HG03571 (cell line): Measurements from ENCODE around the gene GREB1.
"Not testable (repeated sequence)": the region's sequence is repeated elsewhere in the genome, so short reads cannot be mapped to it uniquely, and the experiment has no call there.

ENCODE experiments used
- ATAC-seq: cut with Tn5 transposase; IDR thresholded peaks from one replicate; pipeline ENCODE4 v1.9.1; 2021; ENCODE audit not compliant: unreplicated experiment

Gene GREB1

GRCh38 chr2:11658208-11659114 lies 124.6 kb downstream of the GREB1 start:
- ATAC-seq, result no peak

DNA sequence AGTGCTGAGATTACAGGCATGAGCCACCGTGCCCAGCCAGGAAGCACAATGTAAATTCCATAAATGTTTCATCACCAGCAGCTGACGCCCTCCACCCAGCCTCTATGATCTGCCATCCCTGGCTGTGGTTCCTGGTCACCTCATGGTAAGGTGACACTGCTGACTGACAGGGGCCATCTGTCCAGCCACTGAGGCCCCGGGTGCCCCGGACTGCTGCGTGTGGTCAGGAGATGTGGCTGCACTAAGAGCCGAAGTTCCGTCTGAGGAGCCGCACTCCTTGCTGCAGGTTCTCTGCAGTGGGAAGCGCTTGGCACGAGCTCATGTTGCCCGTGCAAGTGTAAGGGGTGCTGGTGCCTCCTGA lies 125.2 kb downstream of the GREB1 start:
- no peak for ATAC-seq

GRCh38 chr2:11659851-11660250 lies 126.0 kb downstream of the GREB1 start:
- ATAC-seq, result no peak

DNA sequence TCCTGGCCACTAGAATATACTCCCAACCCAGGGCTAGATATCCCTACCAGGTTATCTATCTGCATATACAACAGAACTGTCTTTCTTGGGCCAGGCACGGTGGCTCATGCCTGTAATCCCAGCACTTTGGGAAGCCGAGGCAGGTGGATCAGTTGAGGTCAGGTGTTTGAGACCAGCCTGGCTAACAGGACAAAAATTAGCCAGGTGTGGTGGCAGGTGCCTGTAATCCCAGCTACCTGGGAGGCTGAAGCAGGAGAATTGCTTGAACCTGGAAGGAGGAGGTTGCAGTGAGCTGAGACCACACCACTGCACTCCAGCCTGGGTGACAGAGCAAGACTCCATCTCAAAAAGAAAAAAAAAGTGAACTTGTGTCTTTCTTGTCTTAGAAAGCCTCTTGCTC lies 126.6 kb downstream of the GREB1 start:
- ATAC-seq, result not testable (repeated sequence)

DNA sequence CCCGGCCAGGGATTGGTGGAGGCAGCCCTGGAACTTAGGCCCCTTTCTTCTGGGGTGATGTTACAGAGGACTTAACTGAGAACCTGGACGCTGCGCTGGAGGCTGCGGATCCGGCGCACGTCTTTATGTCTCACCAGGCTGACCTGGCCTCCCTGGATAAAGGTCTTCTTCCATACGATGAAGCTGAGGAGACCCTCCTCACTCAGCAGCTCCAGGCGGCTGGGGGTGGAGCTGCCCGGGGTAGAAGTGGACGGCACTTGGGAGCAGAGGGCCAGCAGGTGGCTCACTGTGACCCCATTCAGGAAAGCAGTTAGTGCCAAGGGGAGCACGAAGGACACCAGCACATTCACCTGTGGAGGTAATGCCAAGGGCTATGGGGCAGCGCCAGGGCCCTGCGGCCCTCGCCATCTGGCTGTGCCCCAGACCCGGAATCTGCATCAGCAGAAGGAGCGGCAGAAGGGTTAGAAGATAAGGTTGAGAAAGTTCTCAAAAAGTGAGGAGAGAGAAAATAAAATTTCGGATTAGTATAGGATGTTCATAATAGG lies 128.1 kb downstream of the GREB1 start:
- ATAC-seq, result no peak

DNA sequence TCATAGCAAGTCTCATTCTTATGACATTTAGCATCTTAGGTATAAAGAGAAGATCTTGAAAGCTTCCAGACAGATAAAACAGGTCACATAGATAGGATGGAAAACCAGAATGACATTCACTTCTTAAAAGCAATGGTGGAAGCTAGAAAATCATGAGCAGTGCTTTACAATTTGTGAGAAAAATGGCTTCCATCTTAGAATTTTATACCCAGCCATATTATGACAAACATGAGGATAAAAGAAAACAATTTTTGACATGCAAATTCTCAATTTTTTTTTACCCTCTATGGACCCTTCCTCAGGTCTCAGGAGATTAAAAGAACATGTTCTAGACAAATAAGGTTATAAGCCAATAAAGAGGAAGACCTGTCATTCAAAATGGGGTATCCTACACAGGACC lies 129.0 kb downstream of the GREB1 start:
- ATAC-seq, result no peak

DNA sequence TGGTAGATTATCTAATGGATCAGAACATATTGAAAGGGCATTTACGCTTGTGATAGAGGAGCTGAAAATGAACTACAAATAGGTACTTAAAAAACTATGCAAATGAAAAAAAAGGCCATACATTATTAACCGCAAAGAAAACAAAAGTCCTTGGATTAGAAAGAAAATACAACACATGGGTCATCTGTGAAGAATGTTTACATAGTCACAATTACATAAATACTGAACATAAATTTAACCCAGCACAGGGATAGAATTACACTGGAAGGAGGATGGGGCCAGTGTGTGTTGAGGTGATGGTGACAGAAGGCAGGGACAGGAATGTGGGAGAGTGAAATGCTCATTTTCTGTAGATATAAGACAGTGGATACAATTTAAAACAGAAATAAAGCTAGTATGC lies 129.6 kb downstream of the GREB1 start:
- no peak for ATAC-seq

DNA sequence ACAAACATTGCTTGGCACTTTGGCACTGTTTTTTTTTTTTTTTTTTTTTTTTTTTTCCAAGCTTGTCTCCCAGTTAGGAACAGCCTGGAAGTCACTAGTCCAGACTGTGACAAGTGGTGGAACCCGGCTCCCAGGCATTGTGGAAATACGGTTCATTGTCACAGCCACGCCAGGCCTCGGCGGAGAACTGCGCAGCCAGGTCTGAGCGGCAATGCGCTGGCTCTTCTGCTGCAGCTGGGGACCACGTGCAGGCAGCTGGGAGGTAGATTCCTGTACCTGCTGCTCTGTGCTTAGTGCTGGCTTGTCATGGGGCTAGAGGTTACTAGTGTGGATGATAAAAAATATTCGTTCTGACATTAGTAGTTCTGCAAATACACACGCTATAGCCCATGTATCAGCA lies 131.2 kb downstream of the GREB1 start:
- ATAC-seq, result no peak

DNA sequence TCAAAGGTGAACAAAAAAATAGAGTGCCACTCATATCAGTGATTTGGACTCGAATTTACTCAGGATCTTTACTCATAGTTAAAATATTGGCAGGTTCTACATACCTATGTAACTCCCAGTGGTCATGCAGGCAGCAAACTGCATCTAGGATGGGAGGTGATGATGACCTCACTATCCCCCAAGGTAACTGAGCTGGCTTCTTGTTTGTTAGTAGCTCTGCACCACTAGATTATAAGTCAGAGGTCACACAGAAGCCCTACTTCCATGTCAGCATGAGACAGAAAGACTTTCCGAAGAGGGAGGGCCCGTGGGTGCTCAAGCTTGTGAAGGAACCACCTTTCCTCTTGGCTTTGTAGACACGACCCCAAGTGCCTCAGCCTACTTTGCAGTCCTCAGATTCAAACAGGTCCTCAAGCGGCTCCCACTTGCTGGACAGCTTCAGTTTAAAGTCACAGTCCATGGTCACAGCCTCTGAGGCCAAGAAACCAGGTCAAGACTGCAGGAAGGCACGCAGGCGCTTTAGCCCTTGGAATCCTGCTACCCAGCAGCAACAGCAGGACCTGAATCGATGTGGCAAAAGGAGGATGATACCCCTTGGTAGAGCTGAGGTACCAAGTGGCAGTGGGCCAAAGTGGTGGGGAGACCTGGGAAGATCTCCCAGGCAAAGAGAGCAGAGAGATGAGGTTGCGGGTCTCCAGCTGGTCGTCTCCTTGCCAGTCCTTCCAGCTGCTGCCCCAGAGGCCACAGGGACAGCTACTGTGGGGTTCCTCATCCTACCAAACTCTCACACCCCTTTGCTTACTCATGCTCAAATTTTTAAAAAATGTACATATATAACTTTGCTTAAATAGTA lies 131.9 kb downstream of the GREB1 start:
- ATAC-seq, result no peak

DNA sequence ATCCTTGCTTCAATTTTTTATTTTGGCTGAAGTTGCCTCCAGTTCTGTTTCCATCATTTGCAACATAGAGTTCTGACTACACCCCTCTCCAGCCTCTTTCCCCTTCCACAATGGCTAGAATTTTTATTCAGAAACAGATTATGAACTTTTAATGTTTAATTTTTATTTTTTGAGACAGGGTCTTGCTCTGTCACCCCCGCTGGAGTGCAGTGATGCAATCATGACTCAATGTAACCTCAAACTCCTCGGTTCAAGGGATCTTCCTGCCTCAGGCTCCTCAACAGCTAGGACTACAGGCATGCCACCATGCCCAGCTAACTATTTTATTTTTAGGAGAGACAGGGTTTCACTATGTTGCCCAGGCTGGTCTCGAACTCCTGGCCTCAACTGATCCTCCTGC lies 133.3 kb downstream of the GREB1 start:
- ATAC-seq, result no peak

GRCh38 chr2:11667866-11668637 lies 134.2 kb downstream of the GREB1 start:
- ATAC-seq, result no peak

DNA sequence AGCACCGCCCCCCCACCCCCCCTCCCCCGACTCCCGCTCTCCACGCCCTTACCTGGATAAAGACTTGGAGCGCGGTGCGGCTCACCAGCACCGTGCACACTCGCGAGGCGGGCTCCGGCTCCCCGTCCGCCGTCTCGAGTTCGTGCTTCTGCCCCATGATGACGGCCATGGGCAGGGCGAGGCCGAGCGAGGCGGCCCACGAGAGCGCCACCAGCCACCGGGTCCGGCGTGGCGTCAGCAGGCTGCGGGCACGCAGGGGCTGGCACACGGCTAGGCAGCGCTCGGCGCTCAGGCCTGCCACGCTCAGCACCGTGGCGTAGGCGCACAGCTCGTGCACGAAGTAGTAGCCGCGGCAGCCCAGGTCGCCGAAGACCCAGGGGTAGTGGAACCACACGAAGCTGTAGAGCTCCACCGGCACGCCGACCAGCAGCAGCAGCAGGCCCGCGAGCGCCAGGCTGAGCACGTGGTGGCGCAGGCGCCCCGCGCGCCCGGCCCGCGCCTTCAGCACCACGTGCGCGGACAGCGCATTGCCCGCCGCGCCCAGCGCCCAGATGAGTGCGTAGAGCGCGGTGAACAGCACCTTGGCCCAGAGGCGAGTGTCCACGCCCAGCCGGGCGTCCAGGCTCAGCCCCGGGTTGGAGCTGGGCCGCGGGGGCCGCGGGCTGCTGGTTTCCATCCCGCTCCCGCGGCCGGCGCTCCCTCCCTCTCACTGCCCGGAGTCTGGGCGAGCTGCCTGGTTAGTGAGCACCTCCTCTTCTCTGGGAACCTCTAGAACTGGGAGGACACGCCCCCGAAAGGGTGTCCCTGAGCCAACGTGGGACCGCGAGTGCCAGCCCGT lies 135.8 kb downstream of the GREB1 start, which contains the start of gene NTSR2:
NTSR2 (minus strand) TSS at position 742 of the 838 bp plus-strand sequence; CDS start at position 676, 66 bp downstream.
- ATAC-seq, result no peak

DNA sequence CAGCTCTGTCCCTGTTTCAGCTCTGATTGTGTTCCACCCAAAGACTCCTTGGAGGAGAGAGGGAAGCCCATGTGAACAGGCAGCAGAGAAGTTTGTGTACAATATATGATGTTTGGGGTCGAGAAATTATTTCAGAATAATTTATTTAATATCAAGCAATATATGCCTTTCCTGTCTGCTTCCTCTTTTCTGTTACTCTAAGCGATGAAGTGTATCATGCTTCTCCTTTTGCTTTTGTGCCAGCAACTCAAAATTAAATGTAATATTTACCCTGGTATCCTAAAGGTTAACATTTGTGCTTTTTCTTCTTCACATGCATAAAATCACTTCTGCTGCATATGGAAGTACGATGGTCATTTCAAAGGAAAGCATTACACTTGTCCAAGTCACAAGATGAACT lies 138.6 kb downstream of the GREB1 start:
- no peak for ATAC-seq

GRCh38 chr2:11674983-11675382 lies 141.1 kb downstream of the GREB1 start:
- no peak for ATAC-seq

GRCh38 chr2:11675423-11676112 lies 141.7 kb downstream of the GREB1 start:
- ATAC-seq, result no peak

DNA sequence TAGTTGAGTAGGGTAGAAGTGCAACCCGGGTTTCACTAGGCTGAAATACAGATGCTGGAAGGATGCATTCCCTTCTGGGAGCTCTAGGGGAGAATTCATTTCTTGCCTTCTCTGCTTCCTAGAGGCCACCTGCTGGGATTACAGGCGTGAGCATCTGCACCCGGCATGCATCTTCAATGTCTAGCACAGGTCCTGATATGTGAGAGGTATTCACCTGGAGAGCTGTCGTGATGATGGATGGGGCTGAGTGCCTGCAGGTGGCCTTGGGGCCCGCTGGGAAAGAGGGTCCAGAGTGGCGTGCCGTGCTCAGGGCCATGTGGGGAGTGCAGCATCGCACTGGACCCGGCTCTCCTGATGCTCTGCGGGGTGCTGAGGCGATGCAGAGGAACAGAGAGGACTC lies 142.8 kb downstream of the GREB1 start:
- no peak for ATAC-seq

DNA sequence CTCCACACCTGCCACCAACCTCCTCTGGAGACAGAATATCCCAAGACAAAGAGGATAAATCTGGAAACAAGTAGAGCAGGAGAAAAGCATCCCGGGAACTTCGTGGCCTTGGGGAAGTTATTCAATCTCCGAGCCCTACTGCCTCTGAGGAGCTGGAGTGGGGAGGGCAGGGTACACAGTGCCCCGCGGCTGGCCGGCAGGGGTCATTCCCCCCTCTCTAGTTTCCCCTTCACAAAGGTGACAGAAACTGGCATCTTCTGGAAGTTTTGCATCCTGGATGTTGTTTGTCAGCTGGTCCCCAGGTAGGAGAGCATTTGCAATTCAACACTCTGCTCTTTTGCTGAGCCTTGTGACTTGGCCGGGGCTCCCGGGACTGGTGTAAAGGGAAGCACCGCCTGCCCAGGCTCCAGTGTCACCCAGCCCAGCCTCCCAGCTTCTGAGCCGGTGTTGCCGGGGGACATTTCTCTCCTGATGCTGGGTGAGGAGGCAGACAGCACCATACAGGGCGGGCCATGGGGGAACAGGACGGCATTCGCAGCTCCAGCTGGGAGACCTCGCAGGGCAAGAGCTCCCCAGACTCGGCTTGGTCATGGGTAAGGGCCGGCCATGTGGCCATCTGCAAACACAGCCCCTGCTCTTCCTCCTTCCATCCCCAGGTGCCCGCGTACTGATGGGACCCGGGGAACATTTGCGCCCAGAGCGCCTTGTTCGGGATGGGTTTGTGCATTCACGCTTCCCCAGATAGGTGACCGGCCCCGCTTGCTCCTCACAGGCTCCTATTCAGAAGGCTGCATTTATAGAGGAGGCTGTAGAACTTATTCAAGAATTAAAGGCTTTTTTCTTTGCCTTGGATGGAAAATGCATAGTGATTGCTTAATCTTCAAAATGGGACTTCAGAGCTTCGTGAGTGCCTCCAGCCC lies 143.6 kb downstream of the GREB1 start:
- no peak for ATAC-seq

DNA sequence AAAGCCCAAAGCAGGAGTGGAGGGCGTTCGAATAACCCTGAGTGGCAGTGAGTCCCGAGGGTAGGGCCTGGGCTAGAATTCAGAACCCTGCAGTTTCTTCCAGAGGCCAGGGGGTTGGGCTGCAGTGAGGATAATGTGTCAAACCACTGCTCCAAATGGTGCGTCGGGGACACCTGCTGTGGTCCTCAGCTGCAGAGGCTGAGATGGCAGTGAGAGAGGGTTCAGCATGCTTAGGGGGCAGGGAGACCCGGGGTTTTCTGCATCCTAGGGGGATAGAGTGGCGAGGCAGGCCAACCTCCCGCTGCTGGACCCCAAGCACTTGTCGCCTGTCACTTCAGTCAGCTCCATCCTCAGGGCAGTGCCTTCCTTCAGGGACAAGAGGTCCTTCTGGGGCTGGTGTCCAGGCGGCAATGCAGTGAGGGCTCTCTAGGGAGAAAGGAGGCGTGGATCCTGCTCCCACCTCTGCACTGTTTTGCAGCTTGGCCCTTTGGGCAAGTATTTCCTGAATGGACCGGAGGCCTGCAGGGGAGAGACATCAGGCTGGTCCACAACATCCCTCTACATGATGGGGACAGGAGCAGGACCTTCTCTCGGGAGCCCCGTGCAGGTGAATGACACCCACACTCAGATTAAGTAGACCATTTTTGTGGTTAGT lies 144.6 kb downstream of the GREB1 start:
- ATAC-seq, result no peak
